Stimulated activated memory B cell treated with anti-CD40 and anti-IgM and Interleukin-4, amounts not matched to agents 10 μg/mL and 1 μg/mL and 100 μg/mL, for 72 hours (primary cell): Measurements from ENCODE around the gene NUAK1.

ENCODE experiments used
- ATAC-seq: fragments of 150-1000 bp; cut with Tn5 transposase; 2 replicates; pipeline ENCODE4 v1.10.0; 2021
- H3K27ac Mint-ChIP-seq: one replicate; pipeline ENCODE4 v1.8.0; 2022; ENCODE audit warnings: mild to moderate bottlenecking, mixed read lengths
- H3K27me3 Mint-ChIP-seq: one replicate; pipeline ENCODE4 v1.8.0; 2022; ENCODE audit warnings: mixed read lengths
- H3K36me3 Mint-ChIP-seq: one replicate; pipeline ENCODE4 v1.8.0; 2022; ENCODE audit warnings: mixed read lengths
- H3K4me1 Mint-ChIP-seq: one replicate; pipeline ENCODE4 v1.8.0; 2022; ENCODE audit warnings: mixed read lengths
- H3K4me3 Mint-ChIP-seq: one replicate; pipeline ENCODE4 v1.8.0; 2022; ENCODE audit warnings: mild to moderate bottlenecking, moderate library complexity, mixed read lengths
- H3K9me3 Mint-ChIP-seq: one replicate; pipeline ENCODE4 v1.8.0; 2022; ENCODE audit warnings: mixed read lengths

The NUAK1 gene

DNA sequence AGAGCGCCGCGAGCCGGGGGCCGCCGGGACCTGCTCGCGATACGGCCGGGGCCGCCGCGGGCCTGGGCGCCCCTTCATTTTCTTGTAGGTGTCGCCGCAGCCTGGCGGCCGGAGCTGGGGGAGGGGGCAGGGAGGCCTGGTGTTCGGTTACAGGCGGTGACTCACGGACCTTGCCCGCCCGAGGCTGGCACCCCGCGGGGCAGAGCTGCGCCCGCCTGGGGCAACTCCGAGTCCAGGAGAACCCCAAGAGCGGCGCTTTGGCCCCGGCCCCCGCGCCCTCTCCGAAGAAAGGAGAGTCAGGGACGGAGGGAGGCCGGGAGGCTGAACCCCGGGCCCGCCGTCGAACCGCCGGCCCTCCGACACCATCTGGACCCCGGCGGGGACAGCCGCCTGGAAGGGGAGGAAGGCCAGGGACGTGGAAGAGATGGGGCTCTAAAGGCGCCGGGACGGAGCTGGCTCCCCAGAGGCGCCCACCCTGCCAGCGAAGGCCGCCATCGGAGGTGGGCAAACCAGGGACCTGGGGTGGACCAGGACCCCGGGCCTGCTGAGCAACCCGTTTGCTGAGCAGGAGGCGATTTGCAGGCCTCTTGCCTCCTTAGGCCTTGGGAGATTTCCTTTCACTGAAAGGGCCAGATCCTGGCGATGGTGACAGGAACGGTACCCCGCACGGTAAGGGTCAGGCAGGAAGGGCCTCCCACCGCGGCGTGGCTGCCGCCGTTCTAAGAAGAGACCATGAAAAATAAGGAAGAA lies 843 bp upstream of the NUAK1 start:
- Mint-ChIP-seq H3K4me1 (peaks cover 8% of the 10 kb centered on the region), H3K36me3 (no peaks in the 10 kb centered on the region), H3K27me3 (peaks cover 64% of the 10 kb centered on the region), H3K27ac (no peak overlapping the region), H3K4me3 (peak overlapping the region; percentile 48), H3K9me3 (peaks cover 2% of the 10 kb centered on the region)
- ATAC-seq: peak; percentile 35

DNA sequence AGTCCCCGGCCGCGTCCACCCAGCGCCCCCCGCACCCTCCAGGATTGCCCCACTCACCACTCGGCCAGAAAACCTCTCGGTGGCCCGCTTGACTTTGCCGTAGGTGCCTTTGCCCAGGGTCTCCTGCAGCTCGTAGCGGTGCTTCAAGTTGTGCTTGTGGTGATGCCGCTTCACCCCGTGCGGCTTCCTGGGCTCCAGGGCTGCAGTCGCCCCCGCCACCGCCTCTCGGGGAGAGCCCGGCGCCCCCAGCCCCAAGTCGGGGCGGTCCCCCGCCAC lies 459 bp downstream of the NUAK1 start:
- H3K27me3 Mint-ChIP-seq: peaks cover 76% of the 10 kb centered on the region
- no peak for ATAC-seq
- no peak overlapping the region for H3K27ac Mint-ChIP-seq
- peaks cover 2% of the 10 kb centered on the region for H3K9me3 Mint-ChIP-seq
- peak overlapping the region; percentile 29 for H3K4me3 Mint-ChIP-seq
- peaks cover 8% of the 10 kb centered on the region for H3K4me1 Mint-ChIP-seq
- no peaks in the 10 kb centered on the region for H3K36me3 Mint-ChIP-seq

DNA sequence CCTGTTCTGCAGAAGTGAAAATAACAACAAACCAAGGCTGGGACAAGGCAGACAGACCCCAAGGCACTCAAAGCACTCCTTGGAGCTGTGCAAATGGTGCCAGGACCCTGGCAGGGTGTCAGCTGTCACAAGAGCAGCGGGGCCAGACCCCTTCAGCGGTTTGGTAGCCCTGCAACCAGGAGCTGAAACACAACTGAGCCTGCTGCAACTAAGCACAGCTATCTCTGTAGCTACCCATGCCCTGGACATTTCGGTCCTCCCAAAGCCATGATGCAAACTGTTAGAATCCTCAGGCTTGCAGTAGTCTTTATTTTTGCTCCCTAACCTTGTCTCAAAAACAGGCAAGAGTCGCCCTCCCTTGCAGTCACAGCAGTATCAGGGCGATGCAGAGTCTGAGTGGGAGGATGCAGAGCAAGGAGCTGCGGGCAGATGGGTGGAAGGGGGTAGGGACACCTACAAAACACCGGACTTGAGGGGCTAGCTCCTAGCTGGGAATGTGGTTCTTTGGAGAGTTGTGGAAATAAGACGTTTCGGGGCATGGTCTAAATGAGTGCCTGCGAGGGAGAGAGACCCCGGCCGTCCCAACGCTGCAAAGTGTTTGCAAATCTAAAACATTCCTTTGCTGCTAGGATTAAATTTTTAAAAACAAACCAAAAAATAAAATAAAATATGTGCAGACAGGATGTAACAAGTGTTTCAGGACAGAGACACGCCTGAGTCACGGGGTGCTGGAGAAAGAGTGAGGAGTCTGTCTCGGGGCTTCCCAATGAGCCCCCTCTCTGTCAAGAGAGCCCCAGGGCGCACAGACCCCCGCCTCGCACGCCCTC lies 1.0 kb downstream of the NUAK1 start:
- peak; percentile 17 for ATAC-seq
- Mint-ChIP-seq H3K27ac (no peak overlapping the region), H3K4me3 (peak overlapping the region; percentile 64), H3K9me3 (peaks cover 2% of the 10 kb centered on the region), H3K4me1 (peaks cover 8% of the 10 kb centered on the region), H3K36me3 (no peaks in the 10 kb centered on the region), H3K27me3 (peaks cover 78% of the 10 kb centered on the region)

- Mint-ChIP-seq H3K9me3 (peaks cover 2% of the 10 kb centered on the region), H3K36me3 (no peaks in the 10 kb centered on the region), H3K27ac (no peak overlapping the region), H3K4me3 (no peak overlapping the region), H3K4me1 (peaks cover 8% of the 10 kb centered on the region), H3K27me3 (peaks cover 63% of the 10 kb centered on the region)
- ATAC-seq: no peak
Measured at GRCh38 chr12:106136263-106136662, 2.5 kb downstream of the NUAK1 start.

DNA sequence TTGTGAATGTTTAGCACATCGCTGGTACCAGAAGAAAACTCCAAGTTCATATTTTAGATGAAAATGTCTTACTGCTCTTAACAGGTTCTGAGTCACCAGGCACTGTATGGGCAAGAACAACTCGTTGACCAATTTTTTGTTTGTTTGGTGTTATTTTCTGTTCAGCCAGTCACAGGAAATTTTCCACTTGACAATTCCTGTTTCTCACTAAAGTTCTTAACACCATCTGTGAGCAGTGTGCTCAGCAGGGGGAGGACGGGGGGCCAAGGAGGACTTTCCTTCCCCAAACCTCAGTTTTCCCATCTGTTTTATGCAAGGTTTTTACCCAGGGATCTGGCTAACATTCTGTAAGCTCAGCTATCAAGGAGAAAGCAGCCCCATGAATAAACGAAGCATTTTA lies 3.0 kb downstream of the NUAK1 start:
- peaks cover 58% of the 10 kb centered on the region for H3K27me3 Mint-ChIP-seq
- H3K4me3 Mint-ChIP-seq: no peak overlapping the region
- H3K36me3 Mint-ChIP-seq: no peaks in the 10 kb centered on the region
- ATAC-seq: no peak
- no peak overlapping the region for H3K27ac Mint-ChIP-seq
- peaks cover under 1% of the 10 kb centered on the region for H3K9me3 Mint-ChIP-seq
- H3K4me1 Mint-ChIP-seq: peaks cover 8% of the 10 kb centered on the region

DNA sequence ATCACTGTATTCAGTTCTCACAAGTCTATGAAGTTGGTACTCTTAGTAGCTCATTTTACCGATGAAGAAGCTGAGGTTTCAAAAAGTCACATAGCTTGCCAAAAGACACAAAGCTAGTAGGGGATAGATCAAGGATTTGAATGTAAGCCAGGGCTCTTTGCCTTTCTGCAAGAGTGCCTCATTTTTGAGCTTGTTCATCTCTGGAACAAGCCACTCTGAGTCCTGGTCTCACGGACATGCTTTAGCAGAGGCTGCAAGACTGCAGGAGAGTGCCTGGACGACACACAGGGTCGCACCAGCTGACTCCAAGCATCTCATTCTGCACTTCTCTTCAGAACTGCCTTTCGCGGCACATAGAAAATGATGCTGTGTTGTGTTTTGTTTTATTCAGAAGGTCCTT lies 3.7 kb downstream of the NUAK1 start:
- peaks cover 57% of the 10 kb centered on the region for H3K27me3 Mint-ChIP-seq
- no peak for ATAC-seq
- H3K36me3 Mint-ChIP-seq: no peaks in the 10 kb centered on the region
- no peaks in the 10 kb centered on the region for H3K9me3 Mint-ChIP-seq
- no peak overlapping the region for H3K4me3 Mint-ChIP-seq
- H3K27ac Mint-ChIP-seq: no peak overlapping the region
- peaks cover 8% of the 10 kb centered on the region for H3K4me1 Mint-ChIP-seq

- Mint-ChIP-seq H3K4me3 (no peak overlapping the region), H3K4me1 (peaks cover 8% of the 10 kb centered on the region), H3K27ac (no peak overlapping the region), H3K27me3 (peaks cover 58% of the 10 kb centered on the region), H3K36me3 (no peaks in the 10 kb centered on the region), H3K9me3 (no peaks in the 10 kb centered on the region)
- no peak for ATAC-seq
Measured at GRCh38 chr12:106134294-106134949, 4.3 kb downstream of the NUAK1 start.

DNA sequence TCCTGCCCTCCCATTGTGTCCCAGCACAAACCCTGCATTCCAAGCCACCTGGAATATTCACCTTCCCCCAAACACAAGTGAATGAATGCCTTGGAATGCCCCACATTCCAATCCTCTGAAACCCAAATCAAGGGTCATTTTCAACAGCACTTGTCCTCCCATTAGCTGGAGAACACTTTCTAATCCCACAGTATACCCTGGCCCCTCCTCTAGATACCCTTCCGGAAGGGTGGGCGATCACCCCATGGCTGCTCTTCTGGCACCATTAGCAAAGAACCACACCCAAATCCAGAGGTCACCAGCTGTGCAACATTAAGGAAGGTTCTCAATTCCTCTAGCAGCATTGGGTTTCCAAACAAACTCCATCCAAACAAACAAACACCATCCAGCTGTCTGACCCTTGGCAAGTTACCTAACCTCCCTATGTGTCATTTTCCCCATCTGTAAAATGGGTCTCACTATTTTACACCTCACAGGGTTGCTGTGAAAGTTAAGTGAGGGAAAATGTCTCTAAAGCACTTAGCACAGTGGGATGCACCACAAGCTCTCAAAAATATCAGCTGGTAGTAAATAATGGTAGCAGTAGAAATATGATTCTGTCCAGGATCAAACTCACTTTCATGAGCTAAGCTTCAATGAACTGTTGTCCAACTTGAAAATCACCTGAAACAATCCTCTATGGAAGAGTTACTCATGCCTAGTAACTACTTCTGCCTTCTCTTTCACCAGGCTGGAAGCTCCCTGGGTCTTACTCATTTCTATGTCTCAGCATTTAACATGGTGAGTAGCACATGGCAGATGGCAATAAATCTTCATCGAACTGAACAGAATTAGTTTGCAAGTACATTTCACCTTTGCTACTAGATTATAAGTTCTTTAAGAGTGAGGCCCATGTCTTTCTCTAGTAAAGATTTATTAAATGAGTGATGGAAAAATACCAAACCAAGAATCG lies 5.3 kb downstream of the NUAK1 start:
- H3K36me3 Mint-ChIP-seq: no peaks in the 10 kb centered on the region
- ATAC-seq: no peak
- H3K4me1 Mint-ChIP-seq: peaks cover 8% of the 10 kb centered on the region
- no peaks in the 10 kb centered on the region for H3K9me3 Mint-ChIP-seq
- H3K4me3 Mint-ChIP-seq: no peak overlapping the region
- peaks cover 60% of the 10 kb centered on the region for H3K27me3 Mint-ChIP-seq
- H3K27ac Mint-ChIP-seq: no peak overlapping the region

GRCh38 chr12:106132175-106133135 lies 6.3 kb downstream of the NUAK1 start:
- Mint-ChIP-seq H3K36me3 (no peaks in the 10 kb centered on the region), H3K27ac (no peak overlapping the region), H3K9me3 (no peaks in the 10 kb centered on the region), H3K4me1 (no peaks in the 10 kb centered on the region), H3K4me3 (no peak overlapping the region), H3K27me3 (peaks cover 51% of the 10 kb centered on the region)
- no peak for ATAC-seq

DNA sequence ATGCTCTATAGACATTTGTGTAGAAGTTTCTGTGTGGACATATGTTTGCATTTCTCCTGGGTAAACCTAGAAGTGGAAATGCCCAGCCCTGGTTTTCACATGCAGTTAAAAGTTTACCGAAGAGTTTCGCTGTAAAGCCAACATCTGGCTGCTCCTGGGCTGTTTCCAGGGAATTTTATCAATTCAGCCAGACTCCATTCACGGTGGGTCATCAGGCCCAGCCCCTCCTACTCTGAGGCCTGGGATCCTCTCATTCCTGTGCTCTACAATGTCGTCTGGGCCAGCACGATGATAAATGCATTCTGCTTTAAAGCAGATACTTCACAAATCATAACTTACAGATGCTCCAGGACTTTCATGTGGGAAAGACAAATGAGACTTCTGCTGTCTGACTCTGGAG lies 7.1 kb downstream of the NUAK1 start:
- Mint-ChIP-seq H3K36me3 (no peaks in the 10 kb centered on the region), H3K4me3 (no peak overlapping the region), H3K27ac (no peak overlapping the region), H3K4me1 (no peaks in the 10 kb centered on the region), H3K9me3 (no peaks in the 10 kb centered on the region), H3K27me3 (peaks cover 43% of the 10 kb centered on the region)
- no peak for ATAC-seq

- no peaks in the 10 kb centered on the region for H3K4me1 Mint-ChIP-seq
- H3K27me3 Mint-ChIP-seq: peaks cover 36% of the 10 kb centered on the region
- no peaks in the 10 kb centered on the region for H3K36me3 Mint-ChIP-seq
- no peak for ATAC-seq
- H3K9me3 Mint-ChIP-seq: no peaks in the 10 kb centered on the region
- no peak overlapping the region for H3K27ac Mint-ChIP-seq
- no peak overlapping the region for H3K4me3 Mint-ChIP-seq
Measured at GRCh38 chr12:106130474-106131113, 8.2 kb downstream of the NUAK1 start.

- Mint-ChIP-seq H3K4me3 (no peak overlapping the region), H3K9me3 (no peaks in the 10 kb centered on the region), H3K36me3 (no peaks in the 10 kb centered on the region), H3K4me1 (no peaks in the 10 kb centered on the region), H3K27ac (no peak overlapping the region), H3K27me3 (peaks cover 25% of the 10 kb centered on the region)
- no peak for ATAC-seq
Measured at GRCh38 chr12:106128585-106129328, 10.0 kb downstream of the NUAK1 start.
